Prostate gland (tissue), 2 donors: Measurements from ENCODE around the gene F13B. TPM values are rescaled to one million over a fixed set of nuclear protein-coding genes. Genes with fewer than 3 reads are reported as not detected.
"Not testable (repeated sequence)": the region's sequence is repeated elsewhere in the genome, so short reads cannot be mapped to it uniquely, and the experiment has no call there.

Experiments
- DNase-seq: peaks from one replicate; pipeline ENCODE4 v3.0.0-alpha.2; 2019; ENCODE audit warnings: low spot score
- H3K27ac ChIP-seq, 2 donors: fragments of 200-600 bp; sonication (generic); 2 replicates each; pipeline ENCODE4 v1.5.1; 2017 to 2019
- H3K27me3 ChIP-seq: fragments of 200-600 bp; sonication (generic); replicated peaks from 2 replicates; pipeline ENCODE4 v1.5.1; 2019; ENCODE audit not compliant: insufficient read depth
- H3K36me3 ChIP-seq, 2 donors: fragments of 200-600 bp; sonication (generic); 1 replicate in 1 of 2; 2 replicates in 1 of 2; pipeline versions ENCODE4 v1.5.1 to v1.8.1; 2017 to 2019
- H3K4me1 ChIP-seq: fragments of 200-600 bp; sonication (generic); replicated peaks from 2 replicates; pipeline ENCODE4 v1.5.1; 2019
- H3K4me3 ChIP-seq, 2 donors: fragments of 200-600 bp; sonication (generic); 2 replicates each; pipeline ENCODE4 v1.5.1; 2017 to 2019
- H3K9me3 ChIP-seq: fragments of 200-600 bp; sonication (generic); 2 replicates; pipeline ENCODE4 v1.5.1; 2017
- POLR2A ChIP-seq: fragments of 450-650 bp; IDR thresholded peaks from one replicate; pipeline ENCODE4 v1.6.1; 2016; ENCODE audit warnings: antibody characterized with exemption, mild to moderate bottlenecking
- POLR2AphosphoS5 ChIP-seq: sonication (generic); formaldehyde crosslinking; IDR thresholded peaks from one replicate; pipeline ENCODE4 v1.6.1; 2017; ENCODE audit warnings: antibody characterized with exemption
- WGBS: methylation state at CpG from one replicate; pipeline ENCODE4 v1.1.5; 2018; 5-methylcytosine and 5-hydroxymethylcytosine counted together
- intact Hi-C: fragments of 100-400 bp; cut with DNase I; formaldehyde crosslinking; loops from one replicate; pipeline ENCODE4 v1.14.2; 2022
- total RNA-seq, 2 donors: library from RNA; depleted of rRNA; stranded (reverse); fragments of >200 nt; gene quantifications; one replicate each; pipeline ENCODE4 v1.1.0, GENCODE V29; 2016
- TF ChIP-seq, protein P1 (sequence below), 4 experiments: fragments of 200-600 bp in 2 of 4; fragments of 450-650 bp in 2 of 4; sonication (generic) in 2 of 4; IDR thresholded peaks; 1 replicate in 3 of 4; 2 replicates in 1 of 4; pipeline ENCODE4 v1.5.1; 2016 to 2019; ENCODE audit warnings: antibody characterized with exemption in 4 of 4, mild to moderate bottlenecking in 2 of 4, moderate library complexity in 2 of 4

Gene F13B
- total RNA-seq, 2 donors from 2014 or later: not detected

DNA sequence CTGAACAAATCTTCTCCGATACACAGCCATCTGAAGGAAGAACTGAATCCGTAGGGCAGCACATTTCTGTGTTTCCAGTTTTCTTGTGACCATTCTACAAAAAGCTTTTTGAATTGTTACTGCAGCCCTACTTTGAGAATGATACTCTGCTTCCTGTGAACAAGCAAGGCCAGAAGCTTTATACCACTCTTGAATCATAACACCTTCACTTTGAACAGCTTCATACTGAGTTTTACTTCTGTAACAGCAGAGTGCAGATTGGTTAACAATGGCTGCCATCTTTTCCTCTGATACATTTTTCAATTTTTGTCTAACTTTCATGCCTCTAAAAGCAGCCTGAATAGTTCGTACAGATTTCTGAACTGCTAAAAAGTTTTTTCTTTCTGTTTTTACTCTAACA is 33.6 kb upstream of the F13B start:
- WGBS: 96% methylated on average over 3 of the region's 3 CpGs
- H3K4me3 ChIP-seq: no peak overlapping the region
- H3K4me1 ChIP-seq: no peaks in the 10 kb centered on the region
- no peak for DNase-seq
- no peak overlapping the region for H3K27ac ChIP-seq
- TF ChIP-seq POLR2AphosphoS5 (no peak), POLR2A (no peak)
- TF ChIP-seq, protein P1, sequence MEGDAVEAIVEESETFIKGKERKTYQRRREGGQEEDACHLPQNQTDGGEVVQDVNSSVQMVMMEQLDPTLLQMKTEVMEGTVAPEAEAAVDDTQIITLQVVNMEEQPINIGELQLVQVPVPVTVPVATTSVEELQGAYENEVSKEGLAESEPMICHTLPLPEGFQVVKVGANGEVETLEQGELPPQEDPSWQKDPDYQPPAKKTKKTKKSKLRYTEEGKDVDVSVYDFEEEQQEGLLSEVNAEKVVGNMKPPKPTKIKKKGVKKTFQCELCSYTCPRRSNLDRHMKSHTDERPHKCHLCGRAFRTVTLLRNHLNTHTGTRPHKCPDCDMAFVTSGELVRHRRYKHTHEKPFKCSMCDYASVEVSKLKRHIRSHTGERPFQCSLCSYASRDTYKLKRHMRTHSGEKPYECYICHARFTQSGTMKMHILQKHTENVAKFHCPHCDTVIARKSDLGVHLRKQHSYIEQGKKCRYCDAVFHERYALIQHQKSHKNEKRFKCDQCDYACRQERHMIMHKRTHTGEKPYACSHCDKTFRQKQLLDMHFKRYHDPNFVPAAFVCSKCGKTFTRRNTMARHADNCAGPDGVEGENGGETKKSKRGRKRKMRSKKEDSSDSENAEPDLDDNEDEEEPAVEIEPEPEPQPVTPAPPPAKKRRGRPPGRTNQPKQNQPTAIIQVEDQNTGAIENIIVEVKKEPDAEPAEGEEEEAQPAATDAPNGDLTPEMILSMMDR (IDR thresholded peaks at IDR 0.05): no peak
- H3K9me3 ChIP-seq: no peaks in the 10 kb centered on the region
- no peaks in the 10 kb centered on the region for H3K36me3 ChIP-seq
- intact Hi-C loops: no loop called here
- no peaks in the 10 kb centered on the region for H3K27me3 ChIP-seq

DNA sequence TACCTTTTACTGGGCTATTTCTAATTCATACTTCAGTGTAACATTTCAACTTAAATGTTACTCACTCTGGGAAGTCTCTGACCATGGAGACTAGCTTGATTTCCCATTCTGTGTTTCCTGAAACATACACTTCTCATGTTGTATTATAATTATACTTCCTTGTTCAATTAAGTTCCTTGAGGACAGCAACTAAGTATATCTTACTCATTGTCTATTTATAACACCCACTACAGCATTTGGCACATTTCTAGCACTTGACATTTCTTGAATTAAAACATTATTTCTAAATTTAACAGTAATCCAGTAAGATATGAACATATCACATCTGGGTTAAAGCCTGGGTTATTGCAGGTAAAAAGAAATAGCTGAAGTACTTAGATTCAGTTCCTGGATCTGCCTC is 32.4 kb upstream of the F13B start:
- DNase-seq: no peak
- H3K4me3 ChIP-seq: no peak overlapping the region
- no peaks in the 10 kb centered on the region for H3K4me1 ChIP-seq
- intact Hi-C loops: no loop called here
- H3K27ac ChIP-seq: no peak overlapping the region
- H3K27me3 ChIP-seq: no peaks in the 10 kb centered on the region
- TF ChIP-seq, protein P1 (IDR thresholded peaks at IDR 0.05): no peak
- TF ChIP-seq POLR2A: no peak
- TF ChIP-seq POLR2AphosphoS5: no peak
- no peaks in the 10 kb centered on the region for H3K36me3 ChIP-seq
- H3K9me3 ChIP-seq: no peaks in the 10 kb centered on the region

DNA sequence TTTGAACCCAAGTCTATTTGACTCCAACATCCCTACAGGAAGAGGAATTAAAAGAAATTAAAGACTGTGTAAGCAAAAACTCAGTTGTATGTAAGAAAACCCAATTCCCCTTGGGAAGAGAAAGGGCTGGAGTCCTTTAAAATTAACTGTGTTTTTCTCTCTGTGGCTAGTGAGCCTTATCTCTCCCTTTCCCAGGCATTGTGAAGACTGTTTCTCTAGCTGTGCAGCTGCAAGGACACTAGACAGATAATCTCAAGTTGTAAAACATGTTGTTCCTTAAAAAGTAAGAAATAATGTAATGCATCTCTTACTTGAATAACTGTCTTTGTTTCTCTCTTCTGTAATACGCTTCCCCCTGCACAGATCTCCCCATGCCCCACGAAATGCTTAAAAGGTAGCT is 29.9 kb upstream of the F13B start:
- intact Hi-C loops, H3K27ac ChIP-seq, H3K4me1 ChIP-seq, DNase-seq, H3K36me3 ChIP-seq, H3K9me3 ChIP-seq, H3K27me3 ChIP-seq, H3K4me3 ChIP-seq: not testable (repeated sequence)
- 89% methylated on average over 2 of the region's 2 CpGs for WGBS

- H3K27ac ChIP-seq: no peak overlapping the region
- H3K4me3 ChIP-seq: no peak overlapping the region
- WGBS: 86% methylated on average over 1 of the region's 1 CpG
- no peak for TF ChIP-seq POLR2AphosphoS5
- TF ChIP-seq, protein P1 (IDR thresholded peaks at IDR 0.05): no peak
- no peak for TF ChIP-seq POLR2A
- no peaks in the 10 kb centered on the region for H3K9me3 ChIP-seq
- H3K4me1 ChIP-seq: no peaks in the 10 kb centered on the region
- DNase-seq: no peak
- H3K27me3 ChIP-seq: no peaks in the 10 kb centered on the region
- intact Hi-C loops: no loop called here
- no peaks in the 10 kb centered on the region for H3K36me3 ChIP-seq
Observed at GRCh38 chr1:197096137-197096536, 29.1 kb upstream of the F13B start.

- intact Hi-C loops: no loop called here
- Histone ChIP-seq H3K27me3 (no peaks in the 10 kb centered on the region), H3K4me3 (no peak overlapping the region), H3K36me3 (no peaks in the 10 kb centered on the region), H3K4me1 (no peaks in the 10 kb centered on the region), H3K27ac (no peak overlapping the region), H3K9me3 (no peaks in the 10 kb centered on the region)
- no peak for DNase-seq
- no peak for TF ChIP-seq POLR2A
- no peak for TF ChIP-seq POLR2AphosphoS5
- TF ChIP-seq, protein P1 (IDR thresholded peaks at IDR 0.05): no peak
- WGBS: 94% methylated on average over 4 of the region's 4 CpGs
Observed at GRCh38 chr1:197093226-197093885, 26.3 kb upstream of the F13B start.
